Loucy (cell line): ENCODE data around the gene TMEM94.

ENCODE experiments used
- H2AFZ ChIP-seq: fragments of 200-600 bp; sonication (generic); 2 replicates; pipeline ENCODE4 v1.6.0; 2016; ENCODE audit warnings: antibody characterized with exemption, mild to moderate bottlenecking, low read length, moderate library complexity
- H3F3A ChIP-seq: fragments of 200-600 bp; 2 replicates; pipeline ENCODE4 v1.6.0; 2016; ENCODE audit warnings: antibody characterized with exemption, low read depth, mild to moderate bottlenecking
- H3K27me3 ChIP-seq: fragments of 200-600 bp; sonication (generic); 2 replicates; pipeline ENCODE4 v1.6.1; 2014; ENCODE audit warnings: low read length, mild to moderate bottlenecking; ENCODE audit not compliant: insufficient read depth, poor library complexity, severe bottlenecking
- H3K36me3 ChIP-seq: fragments of 200-600 bp; sonication (generic); 2 replicates; pipeline ENCODE4 v1.6.1; 2016; ENCODE audit warnings: low read length; ENCODE audit not compliant: insufficient read depth
- H3K4me1 ChIP-seq: fragments of 200-600 bp; sonication (generic); 2 replicates; pipeline ENCODE4 v1.5.1; 2014; ENCODE audit warnings: low read length, mild to moderate bottlenecking; ENCODE audit not compliant: insufficient read depth, poor library complexity, severe bottlenecking
- H3K4me2 ChIP-seq: fragments of 200-600 bp; sonication (generic); 2 replicates; pipeline ENCODE4 v1.6.0; 2014; ENCODE audit warnings: antibody characterized with exemption, low read length, low read depth, mild to moderate bottlenecking; ENCODE audit not compliant: poor library complexity, severe bottlenecking
- H3K4me3 ChIP-seq: fragments of 200-600 bp; sonication (generic); 2 replicates; pipeline ENCODE4 v1.5.1; 2014; ENCODE audit warnings: low read length, mild to moderate bottlenecking, mixed read lengths; ENCODE audit not compliant: poor library complexity, severe bottlenecking
- H3K79me2 ChIP-seq: fragments of 200-600 bp; sonication (generic); 2 replicates; pipeline ENCODE4 v1.6.1; 2014; ENCODE audit warnings: low read length; ENCODE audit not compliant: insufficient read depth
- H3K9ac ChIP-seq: fragments of 200-600 bp; sonication (generic); 2 replicates; pipeline ENCODE4 v1.6.0; 2014; ENCODE audit warnings: mild to moderate bottlenecking, low read depth, low read length, moderate library complexity; ENCODE audit not compliant: poor library complexity, severe bottlenecking
- H3K9me2 ChIP-seq: fragments of 200-600 bp; sonication (generic); replicated peaks from 2 replicates; pipeline ENCODE4 v1.6.1; 2016; ENCODE audit warnings: low read depth, low read length, mixed read lengths
- H3K9me3 ChIP-seq: fragments of 200-600 bp; sonication (generic); 2 replicates; pipeline ENCODE4 v1.6.1; 2014; ENCODE audit warnings: mild to moderate bottlenecking, antibody characterized with exemption, low read length, low read depth; ENCODE audit not compliant: insufficient read depth
- H4K20me1 ChIP-seq: fragments of 200-600 bp; sonication (generic); 2 replicates; pipeline ENCODE4 v1.6.0; 2014; ENCODE audit warnings: antibody characterized with exemption, low read length, mild to moderate bottlenecking; ENCODE audit not compliant: insufficient read depth, poor library complexity, severe bottlenecking
- CTCF ChIP-seq: fragments of 200-600 bp; sonication (generic); conservative IDR thresholded peaks from 2 replicates; pipeline ENCODE4 v1.5.1; 2014; ENCODE audit warnings: mild to moderate bottlenecking, antibody characterized with exemption, low read length
- EZH2phosphoT487 ChIP-seq: fragments of 200-600 bp; IDR thresholded peaks from 2 replicates; pipeline ENCODE4 v1.6.1; 2018; ENCODE audit warnings: antibody characterized with exemption, mild to moderate bottlenecking, moderate library complexity, borderline replicate concordance

TMEM94 gene

GRCh38 chr17:75524269-75524969 lies 68.0 kb downstream of the TMEM94 start:
- TF ChIP-seq EZH2phosphoT487 = no peak
- H3F3A ChIP-seq = 0 out of 2 replicates have a peak, but pooled peaks cover 3% of the 10 kb centered on the region
- no peaks in the 10 kb centered on the region for H3K9me2 ChIP-seq
- H3K4me1 ChIP-seq = no peaks in the 10 kb centered on the region
- H2AFZ ChIP-seq = no peak overlapping the region
- no peaks in the 10 kb centered on the region for H3K36me3 ChIP-seq
- no peaks in the 10 kb centered on the region for H4K20me1 ChIP-seq
- H3K4me3 ChIP-seq = no peak overlapping the region
- H3K9me3 ChIP-seq = no peaks in the 10 kb centered on the region
- no peaks in the 10 kb centered on the region for H3K79me2 ChIP-seq
- no peak overlapping the region for H3K9ac ChIP-seq
- no peak overlapping the region for H3K4me2 ChIP-seq
- H3K27me3 ChIP-seq = no peaks in the 10 kb centered on the region

- Histone ChIP-seq H3K9me2 (no peaks in the 10 kb centered on the region), H3K36me3 (no peaks in the 10 kb centered on the region)
Measured at GRCh38 chr17:75524970-75525805, 68.8 kb downstream of the TMEM94 start, which contains the start of gene LLGL2. Gene LLGL2 (plus strand): TSS chr17:75525697. CDS start chr17:75543427, 17,730 bp downstream.

GRCh38 chr17:75525806-75526554 lies 69.5 kb downstream of the TMEM94 start:
- H3K4me3 ChIP-seq = peak overlapping the region; percentile 60
- H3K36me3 ChIP-seq = no peaks in the 10 kb centered on the region
- no peaks in the 10 kb centered on the region for H3K9me2 ChIP-seq
- 0 out of 2 replicates have a peak, but pooled peaks cover 3% of the 10 kb centered on the region for H3F3A ChIP-seq
- TF ChIP-seq CTCF = no peak
- TF ChIP-seq EZH2phosphoT487 = no peak
- no peaks in the 10 kb centered on the region for H3K27me3 ChIP-seq
- H3K9me3 ChIP-seq = no peaks in the 10 kb centered on the region
- H3K9ac ChIP-seq = no peak overlapping the region
- H3K79me2 ChIP-seq = no peaks in the 10 kb centered on the region
- H3K4me1 ChIP-seq = no peaks in the 10 kb centered on the region
- peak overlapping the region; percentile 53 for H3K4me2 ChIP-seq
- H4K20me1 ChIP-seq = no peaks in the 10 kb centered on the region
- H2AFZ ChIP-seq = no peak overlapping the region

More at GRCh38 chr17:75524970-75525805, 68.8 kb downstream of the TMEM94 start, which contains the start of gene LLGL2:
- H3K79me2 ChIP-seq = no peaks in the 10 kb centered on the region
- no peaks in the 10 kb centered on the region for H3K27me3 ChIP-seq
- peak within 1 kb of the TSS; percentile 60 for H3K4me3 ChIP-seq
- no peak within 1 kb of the TSS for H2AFZ ChIP-seq
- H3K9ac ChIP-seq = no peak within 1 kb of the TSS
- 0 out of 2 replicates have a peak, but pooled peaks cover 3% of the 10 kb centered on the region for H3F3A ChIP-seq
- TF ChIP-seq EZH2phosphoT487 = no peak
- no peak for TF ChIP-seq CTCF
- peak within 1 kb of the TSS; percentile 53 for H3K4me2 ChIP-seq
- H3K4me1 ChIP-seq = no peaks in the 10 kb centered on the region
- no peaks in the 10 kb centered on the region for H4K20me1 ChIP-seq
- H3K9me3 ChIP-seq = no peaks in the 10 kb centered on the region
